ENCODE data around the gene TBL1XR1. TPM values are rescaled to one million over a fixed set of nuclear protein-coding genes. Genes with fewer than 3 reads are reported as not detected.

The TBL1XR1 gene
- total RNA-seq, 1 donor from 2014 or later: 99.6 TPM

DNA sequence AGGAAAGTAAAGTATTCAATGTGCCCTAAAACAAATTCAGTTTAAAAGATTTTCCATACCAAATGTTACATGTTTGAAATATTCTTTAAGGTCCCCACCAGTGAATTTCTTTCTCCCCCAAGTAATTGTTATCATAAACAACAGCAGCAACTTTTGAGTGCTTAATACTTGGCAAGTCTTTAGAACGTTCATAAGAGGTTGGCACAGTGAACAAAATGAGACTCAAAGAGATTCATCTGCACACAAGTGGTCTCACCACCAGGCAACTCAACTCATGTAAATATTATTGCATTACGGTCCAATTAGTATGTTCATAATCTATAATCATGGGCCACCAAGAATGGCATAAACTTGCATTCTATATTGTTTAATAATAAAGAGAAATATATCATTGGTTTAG, 98.7 kb downstream of the TBL1XR1 start:
- ATAC-seq (peak; percentile 47), DNase-seq (no peak)
- intact Hi-C loops (cut with micrococcal nuclease): no loop called here

DNA sequence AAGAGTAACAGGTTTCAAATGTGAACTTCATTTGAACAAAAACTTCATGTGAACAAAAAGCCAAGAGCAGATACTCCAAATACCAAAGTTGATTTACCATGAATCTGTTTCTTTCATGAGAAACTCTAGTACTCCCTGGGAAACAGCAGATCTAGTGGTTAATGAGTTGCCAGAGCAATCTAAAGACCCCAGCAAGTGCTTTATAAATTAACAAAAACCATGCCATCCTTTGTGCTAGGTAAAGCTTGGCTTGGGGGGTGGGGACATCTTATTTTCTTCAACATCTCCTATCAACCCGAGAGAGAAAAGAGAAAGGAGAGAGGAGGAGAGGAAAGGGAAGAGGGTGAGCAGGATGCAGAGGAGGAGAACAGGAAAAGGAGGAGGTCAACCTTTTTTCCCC, 100.7 kb downstream of the TBL1XR1 start:
- no peak for DNase-seq
- ATAC-seq: no peak
- intact Hi-C loops (cut with micrococcal nuclease): no loop called here

DNA sequence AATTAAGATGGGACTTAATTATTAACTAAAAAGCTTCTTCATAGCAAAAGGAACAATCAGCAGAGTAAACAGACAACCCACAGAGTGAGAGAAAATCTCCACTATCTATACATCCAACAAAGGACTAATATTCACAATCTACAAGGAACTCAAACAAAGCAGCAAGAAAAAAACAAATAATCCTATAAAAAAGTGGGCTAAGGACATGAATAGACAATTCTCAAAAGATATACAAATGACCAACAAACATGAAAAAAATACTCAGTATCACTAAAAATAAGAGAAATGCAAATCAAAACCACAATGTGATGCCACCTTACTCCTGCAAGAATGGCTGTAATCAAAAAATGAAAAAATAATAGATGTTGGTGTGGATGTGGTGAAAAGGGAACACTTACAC, 103.3 kb downstream of the TBL1XR1 start:
- no peak for DNase-seq
- intact Hi-C loops (cut with micrococcal nuclease): no loop called here
- no peak for ATAC-seq

- ATAC-seq (no peak), DNase-seq (no peak)
- intact Hi-C loops (cut with micrococcal nuclease): no loop called here
Observed at GRCh38 chr3:177089901-177090300, 107.4 kb downstream of the TBL1XR1 start.

GRCh38 chr3:177089110-177089509, 108.2 kb downstream of the TBL1XR1 start:
- intact Hi-C loops (cut with micrococcal nuclease): no loop called here
- ATAC-seq (peak; percentile 15), DNase-seq (no peak)

DNA sequence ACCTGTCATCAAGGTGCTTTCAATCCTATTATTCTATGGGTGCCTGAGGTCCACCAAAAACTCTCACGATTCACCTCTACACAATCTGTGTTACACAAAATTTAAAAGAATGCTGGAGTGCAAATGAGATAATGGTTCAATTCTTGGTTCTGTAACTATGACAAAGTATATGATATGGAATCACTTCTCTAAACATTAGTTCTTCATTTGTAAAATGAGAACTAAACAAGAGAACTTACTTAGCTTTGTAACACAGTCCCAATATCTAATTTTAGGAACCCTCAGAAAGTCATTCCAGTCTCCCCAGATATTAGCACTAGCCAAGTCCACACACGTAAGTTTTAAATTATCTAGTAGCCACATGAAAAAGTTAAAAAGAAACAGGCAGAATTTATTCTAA, 111.5 kb downstream of the TBL1XR1 start:
- no peak for ATAC-seq
- intact Hi-C loops (cut with micrococcal nuclease): no loop called here
- no peak for DNase-seq

GRCh38 chr3:177084616-177085015, 112.7 kb downstream of the TBL1XR1 start:
- no peak for DNase-seq
- ATAC-seq: no peak
- intact Hi-C loops (cut with micrococcal nuclease): no loop called here

- DNase-seq: no peak
- no peak for ATAC-seq
- intact Hi-C loops (cut with micrococcal nuclease): no loop called here
Observed at GRCh38 chr3:177080122-177080521, 117.2 kb downstream of the TBL1XR1 start.

DNA sequence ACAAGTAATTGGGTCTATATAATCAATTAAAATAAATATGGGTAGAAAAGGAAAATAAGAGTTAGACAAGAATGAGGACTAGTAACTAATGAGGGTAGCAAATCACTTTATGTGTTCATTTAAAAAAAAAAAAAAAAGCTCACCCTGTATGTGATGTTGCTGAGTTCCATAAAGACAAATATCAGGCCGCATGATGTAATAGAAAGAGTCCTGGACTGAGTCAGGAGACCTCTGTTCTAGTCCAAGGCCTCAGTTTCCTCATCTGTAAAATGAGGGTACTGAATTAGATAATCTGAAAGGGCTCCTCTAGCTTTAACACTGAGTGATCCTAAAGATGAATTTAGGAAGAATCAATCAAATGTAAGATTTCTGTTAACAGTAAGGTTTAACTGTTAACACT, 117.6 kb downstream of the TBL1XR1 start:
- DNase-seq (no peak), ATAC-seq (no peak)
- intact Hi-C loops (cut with micrococcal nuclease): no loop called here

GRCh38 chr3:177071496-177072156, 125.7 kb downstream of the TBL1XR1 start:
- ATAC-seq (no peak), DNase-seq (no peak)
- intact Hi-C loops (cut with micrococcal nuclease): no loop called here

GRCh38 chr3:177069514-177070329, 127.6 kb downstream of the TBL1XR1 start:
- intact Hi-C loops (cut with micrococcal nuclease): no loop called here
- ATAC-seq (no peak), DNase-seq (no peak)

DNA sequence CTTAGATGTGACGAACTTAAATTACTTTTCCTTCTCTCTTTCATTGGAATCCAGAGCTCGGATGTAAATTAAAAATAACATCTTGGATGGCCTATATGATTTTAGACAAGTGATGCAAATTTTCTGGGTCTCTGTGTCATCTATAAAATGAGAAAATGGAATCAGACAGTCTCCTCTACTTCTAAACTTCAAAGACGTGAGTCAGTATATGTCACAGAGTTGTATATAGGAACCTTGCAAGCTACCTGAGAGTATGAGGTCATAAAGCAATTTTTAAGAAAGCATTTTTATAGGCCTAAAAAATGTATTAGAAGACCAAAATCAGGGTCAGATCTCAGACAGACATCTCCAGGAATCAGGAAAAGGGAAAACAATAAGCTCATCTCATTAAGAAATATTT, 128.3 kb downstream of the TBL1XR1 start:
- no peak for ATAC-seq
- intact Hi-C loops (cut with micrococcal nuclease): no loop called here
- no peak for DNase-seq

- DNase-seq (no peak), ATAC-seq (no peak)
- intact Hi-C loops (cut with micrococcal nuclease): no loop called here
Observed at GRCh38 chr3:177066068-177066467, 131.2 kb downstream of the TBL1XR1 start.

- no peak for DNase-seq
- intact Hi-C loops (cut with micrococcal nuclease): no loop called here
- ATAC-seq: peak; percentile 54
Observed at GRCh38 chr3:177065285-177066033, 131.8 kb downstream of the TBL1XR1 start.

- ATAC-seq (no peak), DNase-seq (no peak)
- intact Hi-C loops (cut with micrococcal nuclease): no loop called here
Observed at GRCh38 chr3:177062052-177062732, 135.1 kb downstream of the TBL1XR1 start.

- intact Hi-C loops (cut with micrococcal nuclease): no loop called here
- no peak for DNase-seq
- peak; percentile 44 for ATAC-seq
Observed at GRCh38 chr3:177061369-177061768, 135.9 kb downstream of the TBL1XR1 start.

- DNase-seq (no peak), ATAC-seq (no peak)
- intact Hi-C loops (cut with micrococcal nuclease): no loop called here
Observed at GRCh38 chr3:177060492-177060891, 136.8 kb downstream of the TBL1XR1 start.

- no peak for DNase-seq
- no peak for ATAC-seq
- intact Hi-C loops (cut with micrococcal nuclease): loop anchor here (10.0 kb wide), 3 partner anchors 136 to 1326 kb away; partner anchors contain the start of gene TBL1XR1
Observed at GRCh38 chr3:177058648-177059047, 138.6 kb downstream of the TBL1XR1 start.

DNA sequence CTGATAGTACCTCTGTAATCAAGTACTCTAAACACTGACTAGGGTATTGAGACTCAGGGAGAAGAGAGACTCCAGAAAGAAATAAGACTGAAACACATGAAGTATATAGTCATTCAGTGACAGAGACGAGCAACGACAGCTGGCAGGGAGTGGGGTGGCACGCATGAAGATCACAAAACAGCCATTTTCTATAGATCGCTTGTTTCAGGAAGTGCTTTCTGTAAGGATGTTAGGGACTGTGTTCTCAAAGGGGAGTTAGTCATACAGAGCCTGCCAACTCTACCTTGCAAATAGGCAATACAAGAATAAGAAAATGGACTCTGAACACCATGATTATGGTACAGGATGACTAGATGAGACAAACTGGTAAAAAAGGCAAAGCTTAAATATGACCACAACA, 139.5 kb downstream of the TBL1XR1 start:
- DNase-seq (no peak), ATAC-seq (no peak)
- intact Hi-C loops (cut with micrococcal nuclease): loop anchor here (10.0 kb wide), 3 partner anchors 137 to 1327 kb away; partner anchors contain the start of gene TBL1XR1
